Spleen (tissue), 11 donors: ENCODE results near the gene ADAMTS1. TPM values are rescaled to one million over a fixed set of nuclear protein-coding genes. Genes with fewer than 3 reads are reported as not detected.
A peak's percentile ranks its signal among the peaks of the same experiment; 100 is the strongest.

ENCODE experiments used
- DNase-seq: peaks from one replicate; pipeline ENCODE4 v3.0.0-alpha.2; 2020
- H3K27ac ChIP-seq, 8 donors: fragments of 200-600 bp; sonication (generic) in 7 of 8; 1 replicate in 4 of 8; 2 replicates in 4 of 8; pipeline versions ENCODE4 v1.5.0 to v1.8.0; 2016 to 2021; ENCODE audit warnings: inconsistent platforms in 4 of 8, mild to moderate bottlenecking in 4 of 8, moderate library complexity in 1 of 8
- H3K27me3 ChIP-seq, 7 donors: fragments of 200-600 bp; sonication (generic) in 6 of 7; replicated peaks in 1 of 7; 1 replicate in 4 of 7; 2 replicates in 3 of 7; pipeline versions ENCODE4 v1.5.0 to v1.8.0; 2016 to 2021; ENCODE audit warnings: inconsistent platforms in 3 of 7, mild to moderate bottlenecking in 1 of 7
- H3K36me3 ChIP-seq, 6 donors: fragments of 200-600 bp; sonication (generic) in 5 of 6; 1 replicate in 4 of 6; 2 replicates in 2 of 6; pipeline versions ENCODE4 v1.5.0 to v1.8.0; 2016 to 2021; ENCODE audit warnings: inconsistent platforms in 2 of 6
- H3K4me1 ChIP-seq, 6 donors: fragments of 200-600 bp; sonication (generic) in 5 of 6; 1 replicate in 3 of 6; 2 replicates in 3 of 6; pipeline versions ENCODE4 v1.5.0 to v1.8.0; 2016 to 2021; ENCODE audit warnings: inconsistent platforms in 3 of 6
- H3K4me3 ChIP-seq, 8 donors: fragments of 200-600 bp; sonication (generic) in 7 of 8; 1 replicate in 4 of 8; 2 replicates in 4 of 8; pipeline versions ENCODE4 v1.5.0 to v1.8.0; 2016 to 2021; ENCODE audit warnings: inconsistent platforms in 4 of 8, mild to moderate bottlenecking in 4 of 8, moderate library complexity in 2 of 8
- H3K9me3 ChIP-seq, 8 donors: fragments of 200-600 bp; sonication (generic) in 7 of 8; 1 replicate in 4 of 8; 2 replicates in 4 of 8; pipeline versions ENCODE4 v1.5.0 to v1.8.0; 2016 to 2021; ENCODE audit warnings: inconsistent platforms in 4 of 8
- CTCF ChIP-seq, 11 experiments: fragments of 200-600 bp in 7 of 11; fragments of 450-650 bp in 4 of 11; sonication (generic) in 4 of 11; IDR thresholded peaks in 8 of 11; conservative IDR thresholded peaks in 3 of 11; 1 replicate in 7 of 11; 2 replicates in 4 of 11; pipeline versions ENCODE4 v1.4.0 to v1.8.0; 2016 to 2021; ENCODE audit warnings: antibody characterized with exemption in 11 of 11, inconsistent platforms in 4 of 11, mild to moderate bottlenecking in 1 of 11
- POLR2A ChIP-seq, 3 donors: fragments of 450-650 bp; IDR thresholded peaks; one replicate each; pipeline ENCODE4 v1.5.1; 2017; ENCODE audit warnings: antibody characterized with exemption in 3 of 3, mild to moderate bottlenecking in 1 of 3
- POLR2AphosphoS5 ChIP-seq, 3 donors: sonication (generic); formaldehyde crosslinking; IDR thresholded peaks; one replicate each; pipeline ENCODE4 v1.5.1; 2017; ENCODE audit warnings: antibody characterized with exemption in 3 of 3
- WGBS, 5 donors: extraction: QIAGEN DNeasy Blood & Tissue Kit in 3 of 5; methylation state at CpG; one replicate each; pipeline versions ENCODE4 v1.1.5 to v1.1.7; 2013 to 2018; 5-methylcytosine and 5-hydroxymethylcytosine counted together
- intact Hi-C: fragments of 100-400 bp; cut with DNase I; formaldehyde crosslinking; loops from one replicate; pipeline ENCODE4 v1.15.0; 2023; ENCODE audit warnings: low total_unique reads
- polyA plus RNA-seq, 3 donors: library from polyadenylated mRNA; stranded (reverse); fragments of 200-250 nt; gene quantifications; one replicate each; pipeline ENCODE4 v1.2.1, GENCODE V29; 2013
- total RNA-seq, 7 donors: library from RNA; depleted of rRNA in 3 of 7; stranded (reverse); fragments of >200 nt in 3 of 7; fragmentation: NEBNext Ultra II Directional in 4 of 7; extraction: Animal tissue kit (Norgen Biotek cat#: 25700) in 4 of 7; gene quantifications; one replicate each; pipeline versions ENCODE4 v1.1.0 to v1.2.1, GENCODE V29; 2016 to 2021
- donor health status: healthy with polysubstance abuse.
- donor health status: DM: no; HTN: no; CAD: no; lungs with moderate emphysema.
- donor health status: DM: no; HTN: no; CAD: no.
- donor health status: Bipolar disorder and iron deficiency.
- donor health status: healthy.
- donor health status: DM: no; HTN: no; CAD: no.
- donor health status: DM: yes; HTN: yes; CAD: no.

ADAMTS1 gene
- total and polyA plus RNA-seq, 10 donors, result 2.3 to 71.6 (median 21.9) TPM

GRCh38 chr21:26852423-26852822 lies 7.2 kb upstream of the ADAMTS1 start:
- Histone ChIP-seq H3K4me1 (peaks cover 0 to 12% (median 7%) of the 10 kb centered on the region in 6 donors), H3K36me3 (no peaks in the 10 kb centered on the region), H3K4me3 (no peak overlapping the region), H3K9me3 (no peaks in the 10 kb centered on the region), H3K27ac (no peak overlapping the region), H3K27me3 (peaks cover 0 to 17% (median 0%) of the 10 kb centered on the region in 7 donors)
- 79 to 89% (median 84%) methylated on average over 3 of the region's 3 CpGs for WGBS, 5 donors
- intact Hi-C loops, result no loop called here
- no peak for DNase-seq
- TF ChIP-seq POLR2A (IDR thresholded peaks at IDR 0.05), result no peak
- no peak for TF ChIP-seq POLR2AphosphoS5 (IDR thresholded peaks at IDR 0.05)
- no peak for TF ChIP-seq CTCF (IDR thresholded peaks at IDR 0.05 in 8 of 11, conservative IDR thresholded peaks at IDR 0.05 in 3 of 11)

DNA sequence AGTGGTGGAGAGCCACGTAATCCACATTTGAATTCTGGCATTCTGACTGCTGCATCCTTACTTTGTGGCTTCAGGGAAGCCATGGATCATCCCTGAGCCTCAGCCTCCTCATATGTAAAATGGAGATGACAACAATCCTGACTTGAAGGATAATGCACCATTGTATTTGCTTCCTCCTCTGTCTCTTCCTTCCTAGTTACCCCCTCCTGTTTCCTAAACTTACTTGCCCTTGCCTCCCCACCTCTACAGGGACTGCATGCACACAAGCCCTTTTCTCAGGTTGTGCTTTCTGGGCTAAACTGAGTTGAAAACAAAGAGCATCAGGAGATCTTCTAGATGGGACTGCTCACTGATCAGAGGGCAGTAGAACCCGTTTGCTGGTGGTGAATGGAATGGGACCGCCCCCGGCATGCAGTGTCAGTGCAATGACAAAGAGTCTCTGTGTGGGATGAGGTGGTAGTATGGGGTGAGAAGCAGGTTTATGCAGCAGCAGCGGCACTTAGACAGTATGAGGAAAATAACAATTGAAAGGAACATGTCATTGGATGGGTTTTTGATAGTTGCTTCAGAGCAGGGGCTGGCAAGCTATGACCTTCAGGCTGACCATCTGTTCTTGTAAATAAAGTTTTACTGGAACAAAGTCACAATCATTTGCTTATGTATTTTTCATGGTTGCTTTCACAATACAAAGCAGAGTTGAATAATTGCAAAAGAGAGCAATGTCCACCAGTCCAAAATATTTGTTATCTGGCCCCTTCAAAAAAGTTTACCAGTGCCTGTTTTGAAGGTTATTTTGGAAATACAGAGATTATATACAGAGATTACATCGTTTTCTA lies 6.1 kb upstream of the ADAMTS1 start:
- no peaks in the 10 kb centered on the region for H3K9me3 ChIP-seq
- no peak overlapping the region for H3K4me3 ChIP-seq
- peaks cover 0 to 23% (median 14%) of the 10 kb centered on the region in 6 donors for H3K4me1 ChIP-seq
- WGBS, 5 donors, result 67 to 80% (median 78%) methylated on average over 6 of the region's 6 CpGs
- intact Hi-C loops, result loop anchor here (2.0 kb wide), 1 partner anchor 849 kb away; no protein-coding TSS in a partner anchor
- TF ChIP-seq POLR2AphosphoS5 (IDR thresholded peaks at IDR 0.05), result no peak
- TF ChIP-seq POLR2A (IDR thresholded peaks at IDR 0.05), result no peak
- no peak for TF ChIP-seq CTCF (IDR thresholded peaks at IDR 0.05 in 8 of 11, conservative IDR thresholded peaks at IDR 0.05 in 3 of 11)
- no peaks in the 10 kb centered on the region for H3K36me3 ChIP-seq
- no peak overlapping the region for H3K27ac ChIP-seq
- H3K27me3 ChIP-seq, result peaks cover 0 to 28% (median 4%) of the 10 kb centered on the region in 7 donors
- DNase-seq, result no peak

DNA sequence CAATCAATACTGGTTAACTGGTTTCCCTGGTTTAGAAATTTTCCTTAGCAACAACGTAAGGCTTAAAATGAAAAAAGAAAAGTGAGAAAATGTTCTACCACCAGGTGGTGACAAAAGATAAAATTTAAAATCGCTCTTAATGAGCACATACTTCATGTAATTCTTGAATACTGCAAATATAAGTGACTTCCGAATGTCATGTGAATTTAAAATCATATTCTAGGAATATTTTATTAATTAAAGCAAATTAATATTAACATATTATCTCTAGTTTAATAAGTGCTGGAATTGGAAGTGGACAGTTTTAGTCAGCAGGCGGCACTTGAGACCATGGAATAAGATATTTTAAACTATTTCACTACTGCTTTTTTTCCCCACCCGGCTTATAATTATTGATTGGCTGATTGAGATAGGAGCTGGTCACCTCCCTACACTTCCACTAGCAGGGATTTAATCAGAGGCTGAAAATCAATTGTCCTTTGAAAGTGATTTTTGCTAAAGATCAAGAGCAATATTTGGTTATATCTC lies 5.0 kb upstream of the ADAMTS1 start:
- intact Hi-C loops, result loop anchor here (2.0 kb wide), 1 partner anchor 851 kb away; no protein-coding TSS in a partner anchor
- 20 to 23% (median 21%) methylated on average over 5 of the region's 5 CpGs for WGBS, 5 donors
- no peaks in the 10 kb centered on the region for H3K9me3 ChIP-seq
- TF ChIP-seq POLR2AphosphoS5 (IDR thresholded peaks at IDR 0.05), result no peak
- TF ChIP-seq CTCF (IDR thresholded peaks at IDR 0.05 in 8 of 11, conservative IDR thresholded peaks at IDR 0.05 in 3 of 11), result peak in 10 of 11 experiments; percentile 33 to 74 (median 49)
- H3K27ac ChIP-seq, result no peak overlapping the region
- H3K27me3 ChIP-seq, result peaks cover 0 to 40% (median 13%) of the 10 kb centered on the region in 7 donors
- no peak for DNase-seq
- no peak overlapping the region for H3K4me3 ChIP-seq
- H3K36me3 ChIP-seq, result no peaks in the 10 kb centered on the region
- peaks cover 0 to 35% (median 25%) of the 10 kb centered on the region in 6 donors for H3K4me1 ChIP-seq
